GM18499 (cell line): Measurements from ENCODE around the gene JAKMIP1.
"Not testable (repeated sequence)": the region's sequence is repeated elsewhere in the genome, so short reads cannot be mapped to it uniquely, and the experiment has no call there.

Source experiments
- ATAC-seq: cut with Tn5 transposase; IDR thresholded peaks from one replicate; pipeline ENCODE4 v1.9.1; 2021; ENCODE audit warnings: moderate number of reproducible peaks; ENCODE audit not compliant: insufficient read depth, unreplicated experiment

Gene JAKMIP1

GRCh38 chr4:6229671-6230501 lies 29.5 kb upstream of the JAKMIP1 start:
- ATAC-seq: no peak

GRCh38 chr4:6229095-6229494 lies 28.7 kb upstream of the JAKMIP1 start:
- ATAC-seq: no peak

- ATAC-seq: no peak
These were observed 28.1 kb upstream of the JAKMIP1 start for GRCh38 chr4:6228158-6229067.

- no peak for ATAC-seq
These were observed 27.2 kb upstream of the JAKMIP1 start for GRCh38 chr4:6227412-6228157.

- ATAC-seq: no peak
These were observed 26.2 kb upstream of the JAKMIP1 start for GRCh38 chr4:6226506-6226905.

- no peak for ATAC-seq
These were observed 25.1 kb upstream of the JAKMIP1 start for GRCh38 chr4:6225469-6225868.

GRCh38 chr4:6224735-6225134 lies 24.4 kb upstream of the JAKMIP1 start:
- no peak for ATAC-seq

GRCh38 chr4:6222761-6223292 lies 22.5 kb upstream of the JAKMIP1 start:
- ATAC-seq: no peak

GRCh38 chr4:6221851-6222760 lies 21.8 kb upstream of the JAKMIP1 start:
- no peak for ATAC-seq

- no peak for ATAC-seq
These were observed 21.0 kb upstream of the JAKMIP1 start for GRCh38 chr4:6221301-6221850.

- peak; percentile 70 for ATAC-seq
These were observed 17.5 kb upstream of the JAKMIP1 start for GRCh38 chr4:6217716-6218381.

- ATAC-seq: no peak
These were observed 16.2 kb upstream of the JAKMIP1 start for GRCh38 chr4:6216588-6216987.

GRCh38 chr4:6209921-6210320 lies 9.6 kb upstream of the JAKMIP1 start:
- ATAC-seq: no peak

GRCh38 chr4:6209291-6209690 lies 8.9 kb upstream of the JAKMIP1 start:
- not testable (repeated sequence) for ATAC-seq

GRCh38 chr4:6208416-6208815 lies 8.1 kb upstream of the JAKMIP1 start:
- ATAC-seq: no peak

GRCh38 chr4:6207602-6208001 lies 7.3 kb upstream of the JAKMIP1 start:
- no peak for ATAC-seq

GRCh38 chr4:6206771-6207290 lies 6.5 kb upstream of the JAKMIP1 start:
- ATAC-seq: no peak

- ATAC-seq: no peak
These were observed 5.6 kb upstream of the JAKMIP1 start for GRCh38 chr4:6205973-6206372.
